NK-92 (cell line): ENCODE measurements around the gene PTPRB.
"Not testable (repeated sequence)": the region's sequence is repeated elsewhere in the genome, so short reads cannot be mapped to it uniquely, and the experiment has no call there.

Experiments
- DNase-seq: peaks from one replicate; lab custom pipeline; 2025; ENCODE audit not compliant: unreplicated experiment; lab: John Stamatoyannopoulos, UW

Gene PTPRB

GRCh38 chr12:70549340-70550179 lies 87.7 kb downstream of the PTPRB start:
- no peak for DNase-seq

GRCh38 chr12:70543444-70543843 lies 93.8 kb downstream of the PTPRB start:
- DNase-seq: no peak

- DNase-seq: no peak
These were observed 96.2 kb downstream of the PTPRB start for GRCh38 chr12:70540996-70541395.

GRCh38 chr12:70536650-70537049 lies 100.6 kb downstream of the PTPRB start:
- DNase-seq: no peak

- DNase-seq: no peak
These were observed 101.3 kb downstream of the PTPRB start for GRCh38 chr12:70535896-70536374.

- DNase-seq: no peak
These were observed 102.8 kb downstream of the PTPRB start for GRCh38 chr12:70534466-70534865.

GRCh38 chr12:70529647-70530046 lies 107.6 kb downstream of the PTPRB start:
- no peak for DNase-seq

- no peak for DNase-seq
These were observed 116.4 kb downstream of the PTPRB start for GRCh38 chr12:70520847-70521246.

- DNase-seq: no peak
These were observed 123.8 kb downstream of the PTPRB start for GRCh38 chr12:70513426-70513825.

- no peak for DNase-seq
These were observed 129.1 kb downstream of the PTPRB start for GRCh38 chr12:70508178-70508577.

GRCh38 chr12:70507442-70507841 lies 129.8 kb downstream of the PTPRB start:
- DNase-seq: no peak

GRCh38 chr12:70497508-70497907 lies 139.7 kb downstream of the PTPRB start:
- DNase-seq: no peak

GRCh38 chr12:70492904-70493303 lies 144.3 kb downstream of the PTPRB start:
- DNase-seq: not testable (repeated sequence)

- not testable (repeated sequence) for DNase-seq
These were observed 146.3 kb downstream of the PTPRB start for GRCh38 chr12:70490928-70491327.

- DNase-seq: no peak
These were observed 149.8 kb downstream of the PTPRB start for GRCh38 chr12:70487440-70487839.

- no peak for DNase-seq
These were observed 150.6 kb downstream of the PTPRB start for GRCh38 chr12:70486588-70486987.

GRCh38 chr12:70485704-70486103 lies 151.5 kb downstream of the PTPRB start:
- DNase-seq: no peak

- DNase-seq: no peak
These were observed 152.8 kb downstream of the PTPRB start for GRCh38 chr12:70484464-70484863.

GRCh38 chr12:70482764-70483163 lies 154.5 kb downstream of the PTPRB start:
- DNase-seq: no peak

- DNase-seq: no peak
These were observed 167.9 kb downstream of the PTPRB start for GRCh38 chr12:70469221-70469820.

- DNase-seq: no peak
These were observed 168.5 kb downstream of the PTPRB start for GRCh38 chr12:70468741-70469140.
